ENCODE data around the gene FSTL3.
"Not testable (repeated sequence)": the region's sequence is repeated elsewhere in the genome, so short reads cannot be mapped to it uniquely, and the experiment has no call there.

The FSTL3 gene

DNA sequence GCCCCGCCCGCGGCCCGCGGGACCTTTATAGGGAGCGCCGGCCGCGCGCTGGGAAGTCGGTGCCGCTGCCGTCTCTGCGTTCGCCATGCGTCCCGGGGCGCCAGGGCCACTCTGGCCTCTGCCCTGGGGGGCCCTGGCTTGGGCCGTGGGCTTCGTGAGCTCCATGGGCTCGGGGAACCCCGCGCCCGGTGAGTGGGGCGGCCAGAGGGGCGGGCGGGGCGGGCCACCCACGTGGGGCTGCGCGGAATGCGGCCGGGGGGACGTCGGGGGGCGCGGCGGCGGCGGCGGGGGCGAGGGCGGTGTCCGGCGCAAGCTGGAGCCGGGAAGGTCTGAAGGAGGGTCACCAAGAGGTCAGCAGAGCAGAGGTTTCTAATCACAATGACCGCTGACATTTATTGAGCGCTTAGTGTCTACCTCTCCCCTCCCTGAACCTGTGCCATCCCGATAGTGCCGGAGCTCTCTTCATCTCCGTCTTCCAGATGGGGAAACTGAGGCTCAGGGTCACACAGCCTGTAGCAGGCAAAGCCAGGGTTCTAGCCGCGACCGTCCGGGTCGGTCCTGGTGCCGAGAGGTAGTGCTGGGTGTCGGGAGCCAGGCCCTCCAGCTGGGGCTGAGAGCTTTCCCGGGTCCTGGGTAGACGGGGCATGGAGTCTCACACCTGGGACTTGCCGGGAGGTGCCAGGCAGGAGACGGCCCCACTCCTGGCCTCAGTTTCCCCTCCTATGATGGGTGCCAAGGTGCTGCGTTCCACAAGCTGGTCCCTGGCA is at the start of gene FSTL3:
Gene FSTL3 (plus strand): TSS at position 54 of the 767 bp plus-strand sequence. CDS start 32 bp downstream, at position 86.
- no peak for DNase-seq

DNA sequence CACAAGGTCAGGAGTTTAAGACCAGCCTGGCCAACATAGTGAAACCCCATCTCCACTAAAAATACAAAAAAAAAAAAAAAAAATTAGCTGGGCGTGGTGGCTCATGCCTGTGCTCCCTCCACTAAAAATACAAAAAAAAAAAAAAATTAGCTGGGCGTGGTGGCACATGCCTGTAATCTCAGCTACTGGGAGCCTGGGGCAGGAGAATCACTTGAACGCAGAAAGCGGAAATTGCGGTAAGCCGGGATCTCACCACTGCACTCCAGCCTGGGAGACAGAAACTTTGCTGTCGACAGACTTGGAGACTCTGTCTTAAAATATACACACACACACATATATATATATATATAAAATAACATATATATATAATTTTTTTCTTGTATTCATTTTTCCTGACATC is 49.6 kb upstream of the FSTL3 start:
- DNase-seq = not testable (repeated sequence)

DNA sequence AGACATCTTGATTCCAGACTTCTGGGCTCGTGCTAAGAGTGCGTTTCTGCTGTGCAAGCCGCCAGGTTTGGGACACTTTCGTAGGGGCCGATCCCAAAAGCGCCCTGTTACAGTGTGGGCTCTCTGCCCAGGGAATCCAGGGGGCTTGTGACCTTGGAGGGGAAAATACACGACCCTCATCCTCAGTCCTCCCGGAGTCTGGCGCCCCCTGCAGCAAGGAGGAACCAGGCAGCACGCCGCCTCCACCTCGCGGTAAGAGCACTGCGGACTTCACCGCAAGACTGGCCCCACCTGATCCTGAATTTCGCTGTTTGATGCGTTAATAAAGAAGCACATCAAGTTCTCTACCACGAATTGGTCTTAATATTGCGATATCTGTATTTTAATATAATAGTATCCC is 48.0 kb upstream of the FSTL3 start:
- no peak for DNase-seq

DNA sequence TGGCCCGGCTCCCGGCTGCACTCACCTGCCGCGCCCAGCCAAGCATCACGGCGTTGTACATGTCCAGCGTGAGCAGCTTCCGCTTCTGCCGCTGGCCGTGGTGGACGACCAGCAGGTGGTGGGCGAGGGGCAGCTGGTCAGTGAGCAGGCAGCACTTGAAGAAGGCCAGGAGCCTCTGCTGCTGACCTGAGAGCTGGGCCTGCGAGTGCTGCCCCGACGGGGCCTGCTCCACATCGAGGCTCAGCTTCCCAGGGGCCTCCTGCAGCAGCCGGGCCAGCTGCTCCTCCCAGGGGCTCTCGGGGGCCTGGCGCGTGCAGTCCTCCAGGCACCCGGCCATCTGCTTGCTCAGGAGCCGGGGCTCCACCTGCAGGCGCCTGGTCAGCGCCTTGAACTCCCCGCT is 46.7 kb upstream of the FSTL3 start:
- peak; percentile 19 for DNase-seq

DNA sequence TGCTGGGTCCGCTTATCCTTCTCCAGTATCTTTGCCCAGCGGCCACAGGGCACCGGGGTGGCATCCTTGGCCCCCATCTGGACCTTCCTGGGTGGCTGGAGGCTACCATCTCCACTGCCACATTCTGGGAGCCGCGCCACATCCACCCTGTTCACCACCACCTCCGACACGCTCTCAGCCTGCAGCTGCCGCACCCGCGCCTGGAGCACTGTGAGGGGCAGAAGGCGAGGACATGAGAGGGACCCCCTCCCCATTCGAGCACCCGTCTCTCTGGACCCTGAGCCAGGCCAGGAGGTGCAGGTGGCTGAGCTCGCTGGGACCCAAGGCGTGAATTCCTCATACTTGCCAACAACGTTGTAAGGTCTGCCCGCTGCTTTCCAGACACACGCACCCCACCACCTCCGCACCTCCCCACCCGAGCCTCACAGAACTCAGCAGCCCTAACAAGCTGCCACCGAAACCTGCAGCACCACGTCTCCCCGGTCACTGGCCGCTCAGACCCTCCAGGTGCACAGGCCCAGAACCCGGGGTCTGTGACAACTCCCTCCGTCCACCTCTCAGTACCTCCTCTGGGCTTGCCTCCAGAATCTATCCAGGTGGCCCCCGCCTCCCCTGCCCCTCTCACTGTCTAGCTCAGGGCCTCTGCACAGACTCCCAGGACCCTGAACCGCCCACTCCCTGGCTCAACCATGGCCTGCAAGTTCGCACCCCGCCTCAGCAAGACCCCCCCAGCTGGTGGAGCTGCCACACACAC is 46.1 kb upstream of the FSTL3 start:
- DNase-seq = no peak

GRCh38 chr19:632579-633067 is 43.6 kb upstream of the FSTL3 start:
- no peak for DNase-seq

DNA sequence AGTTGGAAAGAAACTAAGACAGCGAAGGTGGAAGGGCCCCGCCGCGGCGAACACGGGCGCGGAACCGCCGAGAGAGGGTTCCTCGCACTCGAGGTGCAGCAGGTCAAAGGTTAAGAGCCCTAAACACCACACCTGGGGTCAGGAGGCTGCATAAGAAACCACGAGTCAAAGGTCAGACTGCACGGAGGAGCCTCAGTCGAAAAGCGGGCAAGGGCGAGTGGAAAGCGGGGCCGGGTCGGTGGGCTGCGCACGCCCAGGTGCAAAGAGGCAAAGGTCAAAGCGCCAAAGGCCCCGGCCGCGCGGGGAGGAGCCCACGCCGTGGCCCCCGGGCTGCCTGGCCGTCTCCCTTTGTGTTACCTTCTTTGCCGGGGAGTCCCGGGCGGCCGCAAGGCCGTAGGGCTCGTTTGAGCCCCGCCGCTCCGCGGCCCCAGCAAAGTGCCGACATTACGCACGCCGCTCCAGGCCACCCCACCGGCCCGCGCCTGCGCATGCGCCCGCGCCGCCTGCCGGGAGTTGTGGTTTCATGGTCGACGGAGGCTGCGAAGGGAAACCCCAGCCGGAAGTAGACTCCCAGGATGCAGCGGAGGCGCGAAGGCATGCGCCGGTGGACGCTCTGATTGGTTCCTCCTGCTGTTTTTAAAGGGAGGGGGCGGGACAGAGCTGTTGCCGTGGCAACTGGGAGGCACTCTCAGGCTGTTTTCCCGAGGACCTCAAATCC is 43.0 kb upstream of the FSTL3 start, which contains the start of gene POLRMT:
Gene POLRMT (minus strand): TSS at position 470 of the 718 bp plus-strand sequence. CDS start 25 bp downstream, at position 445.
- peak; percentile 89 for DNase-seq

- no peak for DNase-seq
Observed at GRCh38 chr19:633786-634639, 42.2 kb upstream of the FSTL3 start.

DNA sequence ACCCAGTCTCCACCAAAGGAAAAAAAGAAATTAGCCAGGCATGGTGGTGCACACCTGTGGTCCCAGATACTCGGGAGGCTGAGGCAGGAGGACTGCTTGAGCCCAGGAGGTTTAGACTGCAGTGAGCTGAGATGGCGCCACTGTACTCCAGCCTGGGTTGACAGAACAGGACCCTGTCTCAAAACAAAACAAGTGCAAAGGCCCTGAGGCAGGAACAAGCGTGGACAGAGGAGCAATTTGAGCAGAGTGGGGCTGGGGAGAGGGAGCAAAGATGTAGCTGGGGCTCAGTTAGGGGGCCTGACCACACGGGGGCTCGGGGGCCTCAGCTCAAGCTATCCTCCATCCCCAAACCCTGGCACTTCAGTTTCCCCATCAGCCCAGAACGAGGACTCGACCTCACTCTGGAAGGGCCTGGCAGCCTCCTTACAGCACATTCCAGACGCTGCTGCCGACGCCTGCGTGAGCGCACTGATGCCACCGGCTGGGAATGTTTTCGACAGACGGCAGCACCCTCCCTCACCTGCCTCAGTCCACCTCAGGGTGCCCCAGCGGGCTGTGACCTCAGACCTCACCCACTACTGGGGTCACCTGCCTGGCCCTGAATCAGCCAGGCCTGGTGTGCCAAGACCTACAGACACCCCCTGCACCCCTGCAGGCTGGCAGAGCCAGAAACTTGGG is 41.1 kb upstream of the FSTL3 start:
- DNase-seq = no peak

- no peak for DNase-seq
Observed at GRCh38 chr19:638906-639252, 37.3 kb upstream of the FSTL3 start.

GRCh38 chr19:639253-640160 is 36.7 kb upstream of the FSTL3 start, which contains the start of gene FGF22:
Gene FGF22, plus strand, starts transcription at chr19:639879. Its CDS starts 47 bp downstream, at chr19:639926.
- no peak for DNase-seq

- DNase-seq = no peak
Observed at GRCh38 chr19:640161-640558, 36.0 kb upstream of the FSTL3 start.

- DNase-seq = no peak
Observed at GRCh38 chr19:640606-641189, 35.5 kb upstream of the FSTL3 start.

GRCh38 chr19:641702-642101 is 34.5 kb upstream of the FSTL3 start:
- DNase-seq = no peak

DNA sequence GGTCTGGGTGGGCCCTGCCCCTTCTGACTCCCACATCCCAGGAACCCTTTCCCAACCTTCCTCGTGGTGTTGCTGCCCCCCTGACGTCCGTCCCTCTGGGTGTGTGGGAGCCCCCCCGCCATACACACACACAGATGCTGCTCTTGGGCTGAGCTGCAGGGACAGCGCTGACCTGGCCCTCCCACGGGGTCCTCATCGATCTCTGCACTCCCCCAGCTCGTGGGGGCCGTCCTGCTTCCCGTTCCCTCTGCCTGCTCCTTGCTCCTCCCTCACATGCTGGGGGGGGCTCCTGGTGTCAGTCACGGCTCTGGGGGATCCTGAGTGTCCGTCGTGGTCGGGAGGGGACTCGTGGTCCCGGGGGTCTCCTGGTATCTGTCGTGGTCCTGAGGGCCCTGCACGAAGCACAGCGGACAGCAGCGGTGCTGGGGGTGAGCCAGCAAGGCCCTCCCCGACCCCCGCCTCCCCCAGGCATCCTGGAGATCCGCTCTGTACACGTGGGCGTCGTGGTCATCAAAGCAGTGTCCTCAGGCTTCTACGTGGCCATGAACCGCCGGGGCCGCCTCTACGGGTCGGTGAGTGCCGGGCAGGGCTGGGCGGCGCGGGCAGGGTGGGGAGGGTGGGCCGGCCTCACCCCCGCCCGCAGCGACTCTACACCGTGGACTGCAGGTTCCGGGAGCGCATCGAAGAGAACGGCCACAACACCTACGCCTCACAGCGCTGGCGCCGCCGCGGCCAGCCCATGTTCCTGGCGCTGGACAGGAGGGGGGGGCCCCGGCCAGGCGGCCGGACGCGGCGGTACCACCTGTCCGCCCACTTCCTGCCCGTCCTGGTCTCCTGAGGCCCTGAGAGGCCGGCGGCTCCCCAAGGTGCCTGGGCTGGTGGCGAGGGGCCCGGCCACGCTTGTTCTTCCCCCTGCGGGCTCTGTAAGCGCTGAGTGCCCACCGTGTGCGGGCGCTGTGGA is 33.1 kb upstream of the FSTL3 start:
- DNase-seq = no peak

GRCh38 chr19:643736-644135 is 32.5 kb upstream of the FSTL3 start:
- DNase-seq = no peak

DNA sequence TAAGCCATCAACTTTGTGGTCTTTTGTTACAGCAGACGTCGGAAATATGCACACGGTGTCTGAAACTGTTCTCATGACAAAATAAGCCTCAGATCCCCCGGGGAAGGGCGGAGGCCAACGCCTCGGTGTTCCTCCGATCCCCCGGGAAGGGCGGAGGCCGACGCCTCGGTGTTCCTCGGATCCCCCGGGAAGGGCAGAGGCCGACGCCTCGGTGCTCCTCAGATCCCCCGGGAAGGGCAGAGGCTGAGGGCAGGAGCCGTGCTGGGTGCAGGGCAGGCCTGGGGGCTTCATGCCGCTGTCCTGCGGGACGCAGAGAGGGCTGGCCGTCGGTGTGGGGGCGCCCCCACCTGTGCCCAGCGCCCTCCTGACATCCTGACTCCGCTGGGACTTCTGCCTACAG is 31.8 kb upstream of the FSTL3 start:
- DNase-seq = no peak

DNA sequence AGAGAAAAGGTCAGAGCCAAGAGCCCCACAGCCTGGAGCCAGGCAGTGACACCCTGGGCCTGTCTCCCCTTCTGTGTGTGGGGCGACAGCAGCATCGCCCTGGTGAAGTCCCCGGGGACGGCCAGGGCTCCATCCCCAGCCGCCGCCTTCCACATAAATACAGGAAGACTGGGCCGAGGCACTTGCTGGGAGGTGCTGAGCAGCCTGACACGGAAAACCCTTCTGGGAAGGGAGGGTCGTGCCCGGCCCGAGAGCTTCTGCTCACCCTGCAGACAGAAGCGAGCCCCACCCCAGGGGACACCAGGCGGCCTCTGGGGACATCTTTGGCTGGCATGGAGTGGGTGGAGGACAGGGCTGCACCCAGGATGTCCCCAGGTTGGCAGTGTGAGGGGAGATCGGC is 31.4 kb upstream of the FSTL3 start:
- DNase-seq = no peak

Measured in NCI-H524 treated with DMSO at 0.1 percent for 48 hours (cell line).